HG03342 (cell line): ENCODE results near the gene MMP17.

ENCODE experiments used
- ATAC-seq: cut with Tn5 transposase; IDR thresholded peaks from one replicate; pipeline ENCODE4 v1.9.1; 2021; ENCODE audit warnings: mild to moderate bottlenecking, moderate library complexity; ENCODE audit not compliant: unreplicated experiment

Gene MMP17

DNA sequence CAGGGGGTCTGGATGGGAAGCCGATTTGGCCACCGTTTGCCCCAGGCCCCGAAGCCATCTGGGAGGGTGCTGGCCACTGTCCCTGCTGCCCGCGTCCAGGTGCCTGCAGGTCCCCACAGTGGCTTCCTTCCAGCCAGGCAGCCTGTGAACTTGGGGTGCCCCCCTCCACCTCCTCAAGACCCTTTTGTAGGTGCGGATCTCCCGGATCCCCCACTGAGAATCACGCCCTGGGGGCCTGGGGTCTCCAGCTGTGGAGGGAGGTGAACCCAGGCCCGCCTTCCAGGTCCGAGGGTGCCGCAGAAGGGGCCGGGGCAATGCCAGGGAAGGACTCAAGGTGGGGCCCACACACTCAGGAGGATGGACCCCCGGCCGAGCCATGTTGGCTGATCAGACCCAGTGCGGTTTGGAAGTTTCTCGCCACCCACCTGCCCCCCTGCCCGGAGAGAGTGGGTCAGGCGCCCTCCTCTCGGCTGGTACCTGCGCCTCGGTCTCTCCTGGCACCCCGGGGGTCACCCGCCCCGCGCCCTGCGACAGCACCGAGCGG lies 1.7 kb downstream of the MMP17 start:
- no peak for ATAC-seq

DNA sequence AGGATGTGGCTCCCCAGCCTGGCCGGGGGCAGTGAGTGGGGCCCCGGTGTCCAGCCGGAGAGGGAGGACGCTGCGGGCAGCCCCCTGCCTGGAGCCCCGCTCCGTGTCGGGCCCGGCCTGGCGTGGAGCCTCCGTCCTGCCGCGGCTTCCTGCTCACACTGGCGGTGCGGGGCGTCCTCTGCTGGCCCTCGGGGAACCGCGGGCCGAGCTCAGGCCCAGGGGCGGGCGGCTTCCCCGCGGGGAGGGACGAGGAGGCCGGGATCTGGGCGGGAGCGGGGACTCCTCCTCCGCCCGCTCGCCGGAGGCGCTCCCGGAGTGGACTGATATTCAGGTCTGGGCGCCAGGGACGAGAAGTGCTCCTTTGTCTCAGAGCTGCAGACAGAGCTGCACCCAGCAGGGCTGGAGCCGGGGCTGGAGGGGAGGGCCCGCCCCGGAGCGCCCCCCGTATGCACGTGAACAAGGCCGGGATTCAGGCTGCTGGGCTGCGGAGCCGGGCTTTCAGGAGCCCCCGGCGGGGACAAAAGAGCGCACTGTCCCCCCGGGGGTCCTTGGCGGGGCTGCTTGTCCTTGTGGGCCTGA lies 2.2 kb downstream of the MMP17 start:
- no peak for ATAC-seq

DNA sequence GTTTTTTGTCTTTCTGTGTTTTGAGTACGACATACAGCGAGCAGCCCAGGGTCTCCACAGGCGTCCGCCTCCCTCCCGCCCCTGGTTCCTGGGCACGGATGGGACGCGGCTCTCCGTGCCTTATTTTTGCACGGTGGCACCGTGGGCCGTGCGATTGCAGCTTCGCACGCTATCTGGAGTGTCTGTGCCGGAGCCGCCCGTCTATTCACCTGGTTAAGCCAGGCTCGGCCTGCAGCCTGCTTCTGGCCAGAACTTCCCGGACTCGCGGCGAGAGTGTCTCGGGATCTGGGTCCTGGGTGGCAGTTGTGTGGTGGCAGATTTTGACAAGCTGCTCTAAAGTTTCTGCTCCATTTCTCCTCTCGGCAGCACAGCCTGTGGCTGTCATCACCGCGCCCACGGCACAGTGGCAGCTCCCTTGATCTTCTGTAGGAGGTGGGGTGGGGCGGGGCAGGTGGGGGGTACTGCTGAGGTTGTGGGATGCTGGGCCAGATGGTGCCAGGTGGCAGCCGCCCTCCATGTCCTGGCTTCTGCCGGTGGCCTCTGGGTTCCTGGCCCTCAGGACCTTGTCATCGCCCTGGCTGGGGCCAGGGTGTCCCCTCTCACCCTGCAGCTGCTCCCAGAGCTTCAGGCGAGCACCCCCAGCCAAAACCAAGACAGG lies 2.9 kb downstream of the MMP17 start:
- ATAC-seq = no peak

DNA sequence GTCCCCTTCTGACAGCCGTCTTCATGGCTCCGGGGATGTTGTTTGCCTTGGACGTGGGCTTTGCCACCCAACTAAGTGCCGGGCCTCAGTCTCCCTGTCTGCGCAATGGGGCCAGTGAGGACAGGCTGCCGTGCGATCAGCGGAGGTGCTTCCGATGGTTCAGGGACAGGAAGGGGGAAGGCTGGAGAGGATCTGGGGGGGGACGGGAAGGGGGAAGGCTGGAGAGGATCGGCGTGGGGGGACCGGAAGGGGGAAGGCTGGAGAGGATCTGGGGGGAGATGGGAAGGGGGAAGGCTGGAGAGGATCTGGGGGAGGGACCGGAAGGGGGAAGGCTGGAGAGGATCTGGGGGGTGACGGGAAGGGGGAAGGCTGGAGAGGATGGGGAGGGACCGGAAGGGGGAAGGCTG lies 3.4 kb downstream of the MMP17 start:
- ATAC-seq = no peak

DNA sequence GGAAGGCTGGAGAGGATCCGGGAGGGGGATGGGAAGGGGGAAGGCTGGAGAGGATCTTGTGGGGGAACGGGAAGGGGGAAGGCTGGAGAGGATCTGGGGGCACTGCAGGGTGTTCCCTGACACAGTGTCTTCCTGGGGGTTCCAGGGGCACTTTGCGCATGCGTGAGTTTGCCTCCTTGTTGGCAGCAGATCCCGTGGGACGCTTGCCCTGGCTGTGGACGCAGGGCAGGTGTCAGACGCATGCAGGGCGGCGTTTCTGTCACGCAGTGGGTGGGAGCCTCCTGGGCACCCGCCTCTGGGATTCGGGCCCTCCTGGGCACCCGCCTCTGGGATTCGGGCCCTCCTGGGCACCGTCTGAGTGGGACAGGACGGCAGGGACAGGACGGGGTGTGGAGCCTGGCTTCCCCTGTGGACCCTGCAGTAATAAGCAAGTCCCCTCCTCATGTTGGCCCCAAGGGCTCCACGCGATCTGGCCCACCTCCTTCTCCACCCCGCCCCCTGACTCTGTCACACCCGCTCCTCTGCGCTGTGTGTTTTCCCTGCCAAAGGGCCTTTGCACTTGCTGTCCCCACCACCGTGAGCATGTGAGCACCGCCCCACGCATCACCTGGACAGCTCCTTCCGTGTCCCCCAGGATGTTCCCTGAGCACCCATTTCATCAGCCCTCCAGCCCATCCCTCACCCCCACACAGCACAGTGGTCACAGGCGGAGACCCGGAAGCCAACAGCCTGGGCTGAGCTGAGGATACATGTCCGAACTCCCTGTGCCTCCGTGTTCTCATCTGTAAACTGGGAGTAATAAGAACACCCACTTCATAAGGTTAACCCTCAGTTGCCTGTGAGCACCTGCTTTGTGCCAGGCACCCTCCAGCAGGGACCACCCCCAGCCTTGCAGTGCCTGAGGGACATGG lies 4.4 kb downstream of the MMP17 start:
- ATAC-seq = no peak

DNA sequence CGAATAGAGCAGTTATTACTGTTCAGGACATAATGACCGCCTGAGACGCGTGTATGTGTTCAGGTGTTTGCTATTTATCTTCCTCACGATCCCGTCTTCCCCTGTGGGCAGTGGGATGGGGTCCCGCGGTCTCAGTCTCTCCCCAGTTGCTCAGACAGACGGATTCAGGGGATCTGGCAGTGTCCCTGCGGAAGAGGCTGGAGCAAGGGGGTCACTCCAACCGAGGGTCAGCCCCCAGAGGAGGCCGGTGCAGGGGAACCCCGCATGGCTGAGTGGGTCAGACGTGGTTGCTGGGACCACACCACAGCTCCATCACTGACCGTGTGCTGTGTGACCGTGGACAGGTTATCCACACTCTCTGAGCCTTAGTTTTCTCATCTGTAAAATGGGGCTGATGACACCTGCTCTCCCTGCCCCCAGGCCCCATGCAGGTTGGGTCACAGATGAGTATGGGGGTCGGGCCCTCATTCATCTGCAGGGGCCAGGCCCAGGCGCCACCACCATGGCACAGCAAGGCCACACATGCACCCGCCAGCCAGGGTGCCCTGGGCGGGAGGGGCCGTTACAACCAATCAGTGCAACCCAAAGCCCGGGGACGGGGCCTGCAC lies 5.2 kb downstream of the MMP17 start:
- ATAC-seq = no peak

DNA sequence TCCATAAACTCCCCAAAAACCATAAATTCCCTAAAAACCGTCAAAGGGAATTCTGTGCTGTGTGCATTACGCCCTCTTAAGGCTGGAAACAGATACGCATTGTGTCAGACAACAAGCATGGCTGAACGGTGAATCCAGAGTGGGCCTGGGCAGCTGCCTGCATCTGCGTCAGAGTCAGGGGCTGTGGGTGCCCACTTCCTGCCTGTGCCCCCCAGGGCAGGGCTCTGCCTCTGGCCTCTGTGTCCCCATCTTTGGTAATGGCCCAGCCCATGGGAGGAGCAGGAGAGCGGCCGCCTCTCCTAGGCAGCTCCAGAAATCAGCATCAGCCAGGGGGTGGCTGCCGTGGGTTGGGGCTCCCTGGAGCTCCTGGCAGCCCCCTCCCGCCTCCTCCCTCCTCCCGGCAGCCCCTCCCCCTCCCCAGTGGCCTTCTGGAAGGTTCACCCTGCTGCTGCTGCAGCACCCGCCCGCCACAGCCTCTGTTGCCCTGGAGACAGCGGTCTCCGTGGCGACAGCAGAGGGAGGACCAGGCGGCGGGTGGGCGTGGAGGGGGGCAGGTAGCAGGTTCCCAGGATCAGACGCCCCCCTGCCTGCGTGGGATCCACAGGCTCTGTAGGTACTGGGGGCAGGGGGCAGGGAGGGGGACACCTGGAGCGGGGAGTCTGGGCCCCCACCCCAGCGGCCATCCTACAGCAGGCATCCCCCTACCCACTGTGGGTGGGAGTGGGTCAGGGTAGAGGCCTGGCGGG lies 5.9 kb downstream of the MMP17 start:
- no peak for ATAC-seq

DNA sequence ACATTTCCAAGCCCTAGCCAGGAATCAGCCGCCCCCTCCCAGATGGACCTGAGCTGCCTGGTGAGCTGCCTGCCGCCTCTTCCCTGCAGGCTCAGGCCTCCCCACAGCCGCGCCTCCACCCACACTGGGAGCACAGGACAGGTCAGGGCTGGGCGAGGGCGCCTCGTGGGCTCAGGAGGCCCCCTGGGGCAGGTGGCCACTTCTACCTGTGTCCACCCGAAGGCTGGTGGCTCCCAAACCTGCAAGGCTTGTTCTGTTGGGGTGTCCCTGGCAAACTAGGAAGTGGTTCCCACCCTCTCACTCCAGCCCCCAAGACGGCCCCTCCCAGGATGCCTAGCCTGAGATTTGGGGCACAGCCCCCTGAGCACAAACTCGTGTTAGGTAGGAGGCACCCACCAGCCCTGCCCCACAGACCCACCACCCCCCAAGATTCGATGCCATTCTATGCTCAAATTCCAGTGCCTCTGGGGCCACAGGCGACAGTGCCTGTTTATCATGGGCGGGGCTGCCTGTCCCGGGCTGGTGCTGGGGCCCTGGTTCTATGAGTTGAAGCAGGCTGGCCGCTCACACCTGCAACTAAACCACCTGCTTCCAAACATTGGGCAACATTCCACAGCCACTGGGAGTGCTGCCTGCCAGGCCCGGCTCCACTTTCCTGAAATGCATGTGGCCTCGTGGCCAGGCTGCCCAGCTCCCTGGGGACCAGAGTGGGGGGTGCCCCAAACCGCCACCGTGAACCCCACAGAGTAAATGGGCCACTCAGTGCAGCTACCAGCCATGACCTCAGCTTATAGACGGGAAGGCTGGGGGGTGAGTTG lies 6.8 kb downstream of the MMP17 start:
- no peak for ATAC-seq

DNA sequence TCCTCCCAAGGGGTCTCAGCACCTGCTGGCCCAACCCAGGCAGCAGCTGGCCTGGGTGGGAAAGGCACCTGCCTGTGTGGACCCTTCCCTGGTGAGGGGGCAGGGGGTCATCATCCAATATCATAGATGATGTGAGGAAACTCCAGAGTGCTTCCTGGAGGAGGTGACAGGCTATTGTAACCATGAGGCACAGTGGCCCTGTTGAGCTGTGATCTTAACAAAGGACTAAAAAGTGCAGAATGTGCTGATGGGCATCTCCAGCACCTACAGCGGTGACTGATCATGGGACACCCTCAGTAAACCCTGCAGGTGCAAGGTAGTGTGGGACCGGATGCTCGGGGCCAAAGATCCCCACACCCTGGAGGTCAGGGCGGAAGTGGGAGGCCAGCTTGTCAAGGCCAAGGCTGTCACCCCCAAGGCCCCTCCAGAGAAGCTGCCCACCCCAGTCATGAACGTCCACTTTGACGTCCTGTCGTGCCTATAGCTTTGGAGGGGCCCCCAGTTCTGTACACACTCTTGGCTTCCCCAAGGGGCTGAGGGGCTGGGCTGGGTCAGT lies 7.5 kb downstream of the MMP17 start:
- ATAC-seq = no peak

DNA sequence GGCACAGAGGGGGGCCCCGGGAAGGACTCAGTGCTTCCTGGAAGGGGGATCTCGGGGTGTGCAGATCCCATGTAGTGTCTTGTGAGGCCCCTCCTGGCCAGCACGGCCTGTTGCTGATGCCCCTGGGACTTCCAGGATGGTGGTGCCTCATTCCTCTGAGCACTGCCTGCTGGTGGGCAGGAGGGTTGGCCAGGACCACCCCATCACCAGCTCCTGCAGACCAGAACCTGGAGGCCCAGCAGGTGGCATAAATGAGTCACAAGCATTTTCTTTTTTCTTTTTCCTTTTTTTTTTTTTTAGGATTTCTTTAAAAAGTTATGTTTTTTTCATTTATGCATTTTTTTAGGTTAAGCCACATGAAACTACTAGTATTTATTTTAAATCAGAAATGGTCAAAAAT lies 8.0 kb downstream of the MMP17 start:
- ATAC-seq = no peak

DNA sequence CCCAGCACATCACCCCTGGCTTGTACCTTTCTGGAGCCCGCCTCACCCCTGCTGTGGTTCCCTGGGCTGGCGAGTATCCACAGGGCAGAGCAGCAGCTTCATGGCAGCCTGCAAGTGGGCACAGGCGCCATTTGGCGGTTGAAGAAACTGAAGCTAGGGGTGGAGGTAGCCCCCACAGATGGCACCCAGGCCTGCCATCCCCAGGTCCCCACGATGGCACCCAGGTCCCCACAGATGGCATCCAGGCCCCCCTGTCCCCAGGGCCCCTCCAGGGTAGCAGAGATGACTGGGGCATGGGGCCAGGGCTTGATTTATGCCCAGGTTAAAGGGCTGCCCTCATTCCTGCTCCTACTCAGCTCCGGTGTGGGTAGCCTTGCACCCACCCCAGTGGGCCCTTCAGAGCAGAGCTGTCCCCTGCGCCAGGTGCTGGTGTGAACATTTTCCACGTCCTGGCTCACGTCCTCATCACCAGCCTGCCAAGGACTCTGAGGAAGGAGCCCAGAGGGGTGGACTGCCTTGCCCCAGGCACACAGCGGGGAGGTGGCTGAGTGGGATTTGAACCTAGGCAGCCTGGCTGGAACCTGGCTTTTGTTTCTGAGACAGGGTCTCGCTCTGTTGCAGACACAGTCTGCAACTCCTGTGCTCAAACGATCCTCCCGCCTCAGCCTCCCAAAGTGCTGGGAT lies 8.7 kb downstream of the MMP17 start:
- ATAC-seq = no peak

DNA sequence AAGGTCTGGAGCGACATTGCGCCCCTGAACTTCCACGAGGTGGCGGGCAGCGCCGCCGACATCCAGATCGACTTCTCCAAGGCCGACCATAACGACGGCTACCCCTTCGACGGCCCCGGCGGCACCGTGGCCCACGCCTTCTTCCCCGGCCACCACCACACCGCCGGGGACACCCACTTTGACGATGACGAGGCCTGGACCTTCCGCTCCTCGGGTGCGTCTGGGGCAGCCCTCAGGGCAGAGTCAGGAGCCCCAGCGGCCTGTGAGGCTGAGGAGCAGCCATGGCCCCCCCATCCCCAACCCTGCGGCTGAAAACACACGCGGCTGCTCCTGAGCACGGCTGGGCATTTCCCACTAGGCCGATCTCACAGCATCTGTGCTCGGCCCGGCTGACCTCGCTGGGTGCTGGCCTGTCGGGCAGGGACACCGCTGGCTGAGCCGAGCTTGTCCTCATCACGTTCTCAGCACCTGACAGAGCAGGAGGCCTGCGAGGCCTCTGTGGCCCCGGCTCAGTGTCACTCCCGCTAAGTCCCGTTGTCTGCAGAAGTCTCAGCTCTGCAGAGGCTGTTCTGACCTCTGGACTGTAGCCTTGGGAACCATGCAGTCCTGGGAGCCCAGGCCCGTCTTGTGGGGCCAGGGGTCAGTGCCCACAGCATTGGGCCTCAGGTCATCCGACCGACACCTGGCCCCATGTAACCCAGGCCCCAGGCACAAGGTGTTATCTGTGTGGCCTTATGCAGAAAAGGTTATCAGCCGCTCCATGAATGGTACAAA lies 12.6 kb downstream of the MMP17 start:
- no peak for ATAC-seq

DNA sequence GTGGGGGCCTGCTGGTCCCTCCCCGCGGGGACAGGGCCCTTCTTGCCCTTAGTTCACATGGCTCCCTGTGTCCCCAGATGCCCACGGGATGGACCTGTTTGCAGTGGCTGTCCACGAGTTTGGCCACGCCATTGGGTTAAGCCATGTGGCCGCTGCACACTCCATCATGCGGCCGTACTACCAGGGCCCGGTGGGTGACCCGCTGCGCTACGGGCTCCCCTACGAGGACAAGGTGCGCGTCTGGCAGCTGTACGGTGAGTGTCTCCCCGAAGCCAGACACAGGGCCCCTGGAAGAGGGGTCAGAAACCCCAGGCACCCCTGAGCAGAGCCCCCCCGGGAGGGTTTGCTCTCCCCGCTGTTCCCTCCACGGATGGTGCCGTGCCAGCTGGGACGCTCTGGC lies 13.4 kb downstream of the MMP17 start:
- no peak for ATAC-seq

DNA sequence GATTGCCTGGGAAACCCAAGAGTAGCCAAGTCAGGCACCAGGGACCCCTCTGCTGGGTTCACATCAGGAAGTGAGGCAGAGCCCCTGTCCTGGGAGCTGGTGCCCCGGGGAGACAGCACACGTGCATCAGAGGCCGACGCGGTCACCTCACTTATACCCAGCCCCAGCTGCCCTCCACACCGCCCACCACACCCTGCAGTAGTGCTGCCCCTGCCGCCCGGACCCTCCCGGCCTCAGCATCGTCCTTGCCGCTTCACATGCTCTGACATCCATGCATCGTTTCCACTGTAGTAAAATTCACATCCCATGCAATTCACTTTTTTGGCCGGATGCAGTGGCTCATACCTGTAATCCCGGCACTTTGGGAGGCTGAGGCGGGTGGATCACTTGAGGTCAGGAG lies 14.0 kb downstream of the MMP17 start:
- no peak for ATAC-seq

DNA sequence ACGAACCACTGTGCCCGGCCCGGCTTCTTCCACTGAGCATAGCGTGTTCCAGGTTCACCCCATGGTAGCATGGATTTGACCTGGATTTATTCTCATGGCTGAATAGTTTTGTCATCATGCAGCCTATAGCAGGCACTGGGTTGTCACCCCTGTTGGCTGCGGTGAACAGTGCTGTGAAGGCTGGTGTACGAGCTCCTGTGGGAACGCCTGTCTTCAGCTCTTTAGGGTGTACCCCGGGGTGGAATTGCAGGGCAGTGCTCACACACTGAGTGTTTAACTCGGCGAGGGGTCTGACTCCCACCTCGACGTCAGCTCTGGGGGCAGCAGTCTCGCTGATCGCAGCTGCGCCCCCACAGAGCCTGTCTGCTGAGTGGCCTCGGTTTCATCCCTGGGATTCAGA lies 15.3 kb downstream of the MMP17 start:
- no peak for ATAC-seq

DNA sequence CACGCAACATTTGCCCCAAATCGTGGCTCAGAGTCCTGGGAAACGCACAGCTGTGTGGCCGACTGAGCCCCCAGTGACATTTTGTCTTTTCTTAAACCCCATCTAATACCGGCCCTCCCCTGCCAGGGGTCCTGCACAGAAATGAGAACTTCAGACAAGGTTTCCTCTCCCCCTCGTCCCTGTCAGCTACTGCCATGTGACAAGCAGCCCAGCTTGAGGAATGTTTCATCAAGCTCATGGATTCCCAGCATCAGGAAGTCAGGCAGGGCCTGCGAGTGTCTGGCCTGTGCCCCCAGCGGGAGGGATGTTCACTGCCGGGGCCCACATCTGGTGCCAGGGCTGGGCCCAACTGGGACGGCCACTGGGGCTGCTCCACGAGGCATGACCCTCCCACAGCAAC lies 15.9 kb downstream of the MMP17 start:
- no peak for ATAC-seq

DNA sequence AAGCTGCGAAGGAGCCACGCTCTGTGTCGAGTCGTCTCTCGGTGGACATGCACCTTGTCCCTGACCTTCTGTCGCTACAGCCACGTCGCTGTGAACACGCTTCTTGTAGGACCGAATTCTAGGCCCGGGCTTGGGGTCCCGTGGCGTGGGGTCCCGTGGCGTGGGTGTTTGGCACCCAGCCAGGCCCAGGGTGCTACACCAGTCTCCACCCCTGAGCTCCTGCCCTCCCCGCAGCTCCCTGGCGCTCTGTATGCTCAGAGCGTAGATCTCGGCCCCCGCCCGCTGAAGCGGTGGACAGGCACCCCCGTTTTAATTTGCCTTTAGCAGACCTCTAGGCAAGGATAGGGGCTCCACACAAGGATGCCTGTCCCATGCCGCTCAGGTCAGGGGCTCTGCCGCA lies 16.5 kb downstream of the MMP17 start:
- no peak for ATAC-seq

DNA sequence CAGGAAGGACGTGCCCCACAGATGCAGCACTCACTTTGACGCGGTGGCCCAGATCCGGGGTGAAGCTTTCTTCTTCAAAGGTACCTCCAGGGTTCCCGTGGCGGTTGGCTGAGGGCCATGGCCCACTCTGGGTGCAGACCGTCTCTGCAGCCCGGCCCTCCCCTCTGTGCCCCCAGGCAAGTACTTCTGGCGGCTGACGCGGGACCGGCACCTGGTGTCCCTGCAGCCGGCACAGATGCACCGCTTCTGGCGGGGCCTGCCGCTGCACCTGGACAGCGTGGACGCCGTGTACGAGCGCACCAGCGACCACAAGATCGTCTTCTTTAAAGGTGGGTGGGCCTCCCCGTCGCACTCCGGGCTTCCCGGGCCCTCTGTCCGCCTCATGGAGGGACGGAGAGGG lies 16.9 kb downstream of the MMP17 start:
- no peak for ATAC-seq
